GM19324 (cell line): ENCODE results near the gene KCTD19.

Experiments used
- ATAC-seq: cut with Tn5 transposase; IDR thresholded peaks from one replicate; pipeline ENCODE4 v1.9.1; 2021; ENCODE audit warnings: mild to moderate bottlenecking, moderate library complexity; ENCODE audit not compliant: unreplicated experiment, low FRiP score

KCTD19 gene

DNA sequence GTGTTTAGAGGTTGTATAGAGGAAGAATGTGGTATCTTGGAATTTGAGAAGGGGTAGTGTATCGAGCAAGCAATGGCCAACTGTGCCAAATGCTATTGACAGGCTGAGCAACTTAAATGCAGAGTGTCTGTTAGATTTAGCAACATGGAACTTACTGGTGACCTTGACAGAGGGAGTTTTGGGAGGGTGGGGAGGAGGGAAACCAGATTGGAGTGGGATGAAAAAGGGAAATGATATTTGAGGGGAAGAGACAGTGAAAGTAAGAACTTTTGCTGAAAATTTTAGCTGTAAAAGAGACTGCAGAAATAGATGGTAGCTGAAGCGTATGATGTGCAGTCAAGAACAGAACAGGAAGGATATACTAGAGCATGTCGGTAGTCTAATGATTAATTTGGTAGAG, 1.2 kb upstream of the KCTD19 start:
- ATAC-seq = no peak

DNA sequence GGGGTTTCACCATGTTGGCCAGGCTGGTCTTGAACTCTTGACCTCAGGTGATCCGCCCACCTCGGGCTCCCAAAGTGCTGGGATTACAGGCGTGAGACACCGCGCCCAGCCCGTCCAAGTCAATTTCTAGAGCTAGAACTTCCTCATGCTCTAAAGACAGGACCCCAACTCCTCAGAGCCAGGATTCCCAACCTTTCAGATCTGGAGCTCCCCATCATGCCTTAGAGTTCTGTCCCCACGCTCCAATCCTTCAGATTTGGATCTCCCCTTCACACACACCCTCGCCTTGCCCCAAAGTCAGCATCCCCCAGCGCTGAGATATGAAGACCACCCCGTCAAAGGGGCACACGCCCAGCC, 448 bp downstream of the KCTD19 start:
- ATAC-seq = no peak

DNA sequence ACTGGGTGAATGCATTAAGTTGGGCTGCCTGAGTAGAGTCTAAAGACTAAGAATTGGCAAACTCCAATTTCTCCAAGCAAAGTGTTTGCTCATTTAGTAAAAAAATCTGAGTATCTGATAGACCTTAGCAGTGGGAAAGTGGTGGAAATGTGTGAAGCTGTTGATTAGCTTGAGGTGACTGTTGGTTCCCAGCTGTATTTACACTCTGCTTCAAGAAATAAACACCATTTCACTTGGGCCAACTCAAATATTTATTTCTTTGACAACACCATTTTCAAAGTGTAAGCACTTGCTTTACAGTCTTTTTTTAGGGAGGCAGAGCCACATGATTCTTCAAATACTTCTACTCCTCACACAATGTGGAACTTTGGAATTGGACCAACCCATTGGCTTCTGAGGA, 8.7 kb downstream of the KCTD19 start:
- no peak for ATAC-seq

GRCh38 chr16:67312719-67313118, 13.8 kb downstream of the KCTD19 start:
- no peak for ATAC-seq

- no peak for ATAC-seq
These were observed 14.7 kb downstream of the KCTD19 start for GRCh38 chr16:67311607-67312488.

GRCh38 chr16:67310561-67310960, 16.0 kb downstream of the KCTD19 start:
- ATAC-seq = no peak

DNA sequence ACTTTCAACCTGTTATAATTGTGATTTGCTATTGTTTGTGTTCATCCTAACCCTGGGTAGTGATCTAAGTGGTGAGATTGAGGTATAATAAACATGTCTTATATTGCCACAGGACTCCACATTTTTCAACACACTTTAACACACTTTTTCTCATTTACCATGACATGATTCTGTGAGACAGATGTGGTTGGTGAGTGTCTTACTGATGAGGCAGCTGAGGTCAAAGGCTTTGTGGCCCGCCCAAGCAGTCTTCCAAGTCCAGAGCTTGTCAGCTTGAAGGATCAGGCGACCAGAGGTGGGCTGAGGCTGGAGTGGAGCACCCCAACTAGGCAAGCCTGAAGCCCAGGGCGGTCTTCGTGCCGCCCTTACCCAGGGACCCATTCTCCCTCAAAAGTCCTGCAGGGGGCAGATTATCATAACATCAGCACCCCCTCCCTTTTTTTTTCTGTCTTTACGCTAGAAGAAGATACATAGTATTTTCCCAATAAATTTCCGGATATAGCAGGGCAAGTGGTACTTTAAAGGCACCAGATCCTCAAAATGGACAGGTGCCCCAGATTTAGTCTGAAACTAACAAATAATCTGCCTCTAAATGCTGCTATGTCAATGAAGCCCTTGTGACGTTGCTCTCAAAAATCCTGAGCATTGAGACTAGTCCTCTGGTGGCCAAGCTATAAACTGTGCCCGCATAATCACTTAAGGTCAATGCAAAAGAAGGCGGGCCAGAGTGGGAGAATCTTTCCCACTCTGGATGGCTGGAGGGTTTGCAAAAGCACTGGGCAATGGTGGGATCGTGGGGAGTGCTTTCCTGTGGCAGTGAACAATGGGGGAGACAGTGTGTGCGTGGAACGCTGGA, 21.1 kb downstream of the KCTD19 start:
- ATAC-seq = no peak

- no peak for ATAC-seq
These were observed 22.5 kb downstream of the KCTD19 start for GRCh38 chr16:67304020-67304419.

- no peak for ATAC-seq
These were observed 23.6 kb downstream of the KCTD19 start for GRCh38 chr16:67302970-67303369.

- no peak for ATAC-seq
These were observed 24.5 kb downstream of the KCTD19 start for GRCh38 chr16:67302076-67302475.

DNA sequence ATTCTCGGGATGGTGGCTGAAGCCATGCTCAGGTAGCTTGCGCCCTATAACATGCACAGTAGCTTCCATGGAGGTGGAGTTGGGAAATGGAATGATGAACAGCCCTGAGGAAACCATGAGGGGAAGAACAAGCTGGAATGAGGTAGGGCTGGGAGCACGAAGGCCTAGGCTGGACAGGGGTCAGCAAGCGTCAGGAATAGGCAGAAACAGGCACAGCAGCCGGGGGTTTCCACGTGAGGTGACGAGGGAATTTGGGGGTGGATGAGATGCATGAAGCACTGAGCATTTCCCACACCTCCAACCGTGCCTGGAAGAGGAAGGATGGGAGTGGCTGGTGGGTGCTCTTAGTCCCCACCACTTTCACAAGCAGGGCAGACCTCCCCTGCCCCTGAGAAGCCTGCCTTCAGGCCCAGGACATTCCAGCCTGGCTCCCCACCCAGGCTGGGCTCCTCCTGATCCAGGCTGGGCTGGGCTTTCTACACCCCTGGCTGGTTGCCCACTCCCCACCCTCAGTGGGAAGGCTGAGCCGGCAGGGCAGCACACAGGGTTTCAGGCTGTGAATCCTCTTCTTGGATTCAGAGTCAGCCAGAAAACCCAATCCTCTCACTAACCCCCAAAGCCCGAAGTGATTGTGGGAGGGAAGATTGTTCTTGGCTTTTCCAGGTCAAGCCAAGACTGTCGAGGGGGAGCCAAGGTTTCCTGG, 25.3 kb downstream of the KCTD19 start:
- ATAC-seq = no peak

DNA sequence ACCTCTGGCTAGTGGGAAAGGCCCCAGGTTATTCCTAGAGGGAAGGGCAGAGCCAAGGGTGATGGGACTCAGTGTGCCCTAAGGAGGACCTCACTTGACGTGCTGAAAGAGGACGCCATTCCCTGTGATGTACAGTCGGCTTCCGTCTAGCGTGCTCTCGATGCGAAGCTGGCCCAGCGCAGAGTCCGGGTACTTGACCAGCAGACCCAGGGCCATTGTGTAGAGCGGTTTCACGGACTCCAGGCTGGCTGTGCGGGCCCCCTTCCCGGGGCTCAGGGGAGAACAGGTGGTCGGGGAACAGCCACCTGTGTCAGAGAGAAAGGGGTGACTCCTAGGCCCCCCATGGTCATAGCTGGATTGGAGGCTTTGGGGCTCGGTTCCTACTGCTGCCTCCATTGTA, 27.3 kb downstream of the KCTD19 start:
- ATAC-seq = no peak

GRCh38 chr16:67298277-67298676, 28.3 kb downstream of the KCTD19 start:
- ATAC-seq = no peak

DNA sequence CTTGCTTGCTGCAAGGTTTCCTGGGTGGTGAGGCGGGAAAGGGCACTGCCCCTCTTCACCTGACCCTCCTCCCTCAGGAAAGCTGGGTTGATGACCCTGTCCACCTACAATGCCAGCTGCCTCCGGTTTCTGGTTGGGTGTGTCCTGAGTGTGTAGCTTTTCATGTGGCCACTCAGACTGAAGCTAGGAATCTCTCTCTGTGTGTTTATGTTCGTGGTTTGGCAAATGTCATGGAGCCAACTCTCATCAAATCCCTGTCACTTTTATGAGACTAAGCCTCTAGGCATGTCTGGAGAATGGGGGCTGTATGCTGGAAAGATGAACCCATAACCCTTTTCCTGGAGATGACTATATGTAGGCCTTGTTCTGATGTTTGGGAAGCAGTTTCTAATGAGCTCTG, 30.1 kb downstream of the KCTD19 start:
- ATAC-seq = no peak

- no peak for ATAC-seq
These were observed 31.6 kb downstream of the KCTD19 start for GRCh38 chr16:67294938-67295361.

GRCh38 chr16:67294171-67294757, 32.3 kb downstream of the KCTD19 start:
- no peak for ATAC-seq

- ATAC-seq = no peak
These were observed 35.1 kb downstream of the KCTD19 start for GRCh38 chr16:67291461-67291860.

- no peak for ATAC-seq
These were observed 38.6 kb downstream of the KCTD19 start for GRCh38 chr16:67287960-67288359.

GRCh38 chr16:67286441-67287235, 39.9 kb downstream of the KCTD19 start:
- no peak for ATAC-seq
